ENCODE measurements around the gene VGF. TPM values are rescaled to one million over a fixed set of nuclear protein-coding genes. Genes with fewer than 3 reads are reported as not detected.
A peak's percentile ranks its signal among the peaks of the same experiment; 100 is the strongest.

The VGF gene
- polyA plus RNA-seq, 1 donor (not counting 4 experiments of a cell fraction or from before 2014, with no cell fraction given): 0.04 TPM

- dilution Hi-C loops (cut with MboI; ENCODE audit: extremely low pct_ligation_motif_present, low sequenced_read_pairs): no loop called here
- Histone ChIP-seq H3K9me3 (ENCODE audit: control insufficient read depth, low read depth, low read length) (no peaks in the 10 kb centered on the region), H3K4me2 (ENCODE audit: control insufficient read depth, extremely low read depth, insufficient read depth, low read depth, low read length) (no peak overlapping the region), H3K27me3 (ENCODE audit: control insufficient read depth, extremely low read depth, insufficient read depth, low read length) (peaks cover 96% of the 10 kb centered on the region), H3K79me2 (ENCODE audit: control insufficient read depth, insufficient read depth, low read length) (no peaks in the 10 kb centered on the region), H3K36me3 (ENCODE audit: control insufficient read depth in 2 of 2, extremely low read depth in 1 of 2, insufficient read depth in 2 of 2, low read length in 2 of 2) (no peaks in the 10 kb centered on the region), H3K4me3 (ENCODE audit: control insufficient read depth in 2 of 3, extremely low read depth in 1 of 3, insufficient read depth in 2 of 3, low read depth in 1 of 3, low read length in 3 of 3) (no peak overlapping the region), H3K9ac (ENCODE audit: control insufficient read depth, extremely low read depth, insufficient read depth, low read length) (no peak overlapping the region), H3K4me1 (ENCODE audit: control insufficient read depth, extremely low read depth, insufficient read depth, low read length) (peaks cover 33% of the 10 kb centered on the region), H3K27ac (ENCODE audit: control insufficient read depth, insufficient read depth, low read length) (no peak overlapping the region), H2AFZ (ENCODE audit: control insufficient read depth, low read length) (no peak overlapping the region), H4K20me1 (ENCODE audit: control insufficient read depth, extremely low read depth, insufficient read depth, low read length) (peaks cover 3% of the 10 kb centered on the region), H3K9me1 (ENCODE audit: control insufficient read depth, extremely low read depth, insufficient read depth, low read length) (no peaks in the 10 kb centered on the region)
- no peak for FAIRE-seq
- TF ChIP-seq EZH2 (IDR thresholded peaks at IDR 0.05; ENCODE audit: low read length) (no peak), CTCF (optimal IDR thresholded peaks at IDR 0.05 in 1 of 3, IDR thresholded peaks at IDR 0.05 in 1 of 3, conservative IDR thresholded peaks at IDR 0.05 in 1 of 3; ENCODE audit: extremely low read depth in 1 of 3, insufficient read depth in 2 of 3, low read length in 3 of 3) (peak in 2 of 3 experiments; percentile 8 to 28)
- no peak for DNase-seq (ENCODE audit: low read depth, low spot score)
Observed at GRCh38 chr7:101171442-101171837, 6.1 kb upstream of the VGF start.

GRCh38 chr7:101170617-101171441 is 5.5 kb upstream of the VGF start:
- FAIRE-seq: no peak
- Histone ChIP-seq H3K27ac (ENCODE audit: control insufficient read depth, insufficient read depth, low read length) (no peak overlapping the region), H3K27me3 (ENCODE audit: control insufficient read depth, extremely low read depth, insufficient read depth, low read length) (peaks cover 97% of the 10 kb centered on the region), H3K4me2 (ENCODE audit: control insufficient read depth, extremely low read depth, insufficient read depth, low read depth, low read length) (no peak overlapping the region), H3K4me3 (ENCODE audit: control insufficient read depth in 2 of 3, extremely low read depth in 1 of 3, insufficient read depth in 2 of 3, low read depth in 1 of 3, low read length in 3 of 3) (no peak overlapping the region), H3K9me3 (ENCODE audit: control insufficient read depth, low read depth, low read length) (no peaks in the 10 kb centered on the region), H2AFZ (ENCODE audit: control insufficient read depth, low read length) (no peak overlapping the region), H3K9ac (ENCODE audit: control insufficient read depth, extremely low read depth, insufficient read depth, low read length) (no peak overlapping the region), H3K9me1 (ENCODE audit: control insufficient read depth, extremely low read depth, insufficient read depth, low read length) (no peaks in the 10 kb centered on the region), H3K4me1 (ENCODE audit: control insufficient read depth, extremely low read depth, insufficient read depth, low read length) (peaks cover 35% of the 10 kb centered on the region), H4K20me1 (ENCODE audit: control insufficient read depth, extremely low read depth, insufficient read depth, low read length) (peaks cover 3% of the 10 kb centered on the region), H3K79me2 (ENCODE audit: control insufficient read depth, insufficient read depth, low read length) (no peaks in the 10 kb centered on the region), H3K36me3 (ENCODE audit: control insufficient read depth in 2 of 2, extremely low read depth in 1 of 2, insufficient read depth in 2 of 2, low read length in 2 of 2) (no peaks in the 10 kb centered on the region)
- no peak for DNase-seq (ENCODE audit: low read depth, low spot score)
- peak; percentile 18 for TF ChIP-seq EZH2 (IDR thresholded peaks at IDR 0.05; ENCODE audit: low read length)
- no peak for TF ChIP-seq CTCF (optimal IDR thresholded peaks at IDR 0.05 in 1 of 3, IDR thresholded peaks at IDR 0.05 in 1 of 3, conservative IDR thresholded peaks at IDR 0.05 in 1 of 3; ENCODE audit: extremely low read depth in 1 of 3, insufficient read depth in 2 of 3, low read length in 3 of 3)
- dilution Hi-C loops (cut with MboI; ENCODE audit: extremely low pct_ligation_motif_present, low sequenced_read_pairs): no loop called here
